HG02798 (cell line): Measurements from ENCODE around the gene LINC00632.
A peak's percentile ranks its signal among the peaks of the same experiment; 100 is the strongest.
"Not testable (repeated sequence)": the region's sequence is repeated elsewhere in the genome, so short reads cannot be mapped to it uniquely, and the experiment has no call there.

Experiments
- ATAC-seq: cut with Tn5 transposase; IDR thresholded peaks from one replicate; pipeline ENCODE4 v1.9.1; 2021; ENCODE audit warnings: mild to moderate bottlenecking; ENCODE audit not compliant: unreplicated experiment, poor library complexity

LINC00632 gene

DNA sequence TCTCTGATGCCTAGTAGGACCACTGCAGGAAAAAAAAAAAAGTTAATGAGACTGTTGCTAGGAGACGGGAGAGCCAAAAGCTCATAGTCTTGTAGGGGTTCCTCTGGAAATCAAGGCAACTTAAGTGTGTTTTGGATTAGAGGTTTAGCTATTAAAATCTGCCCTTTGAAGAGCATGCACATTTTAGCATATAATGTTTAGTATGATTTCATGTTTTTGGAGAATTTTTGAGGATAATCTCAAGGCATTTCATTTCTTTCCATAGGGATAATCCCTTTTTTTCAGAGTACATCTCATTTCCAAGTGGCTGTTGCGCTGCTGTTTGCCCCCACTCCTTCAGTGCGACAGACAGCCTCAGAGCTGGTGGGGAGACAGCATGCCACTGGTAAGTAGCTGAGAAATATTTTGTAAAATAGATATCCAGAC lies at the start of gene LINC00632:
TSS of gene LINC00632 (plus strand) at position 339 of the 426 bp plus-strand sequence.
- ATAC-seq: no peak

DNA sequence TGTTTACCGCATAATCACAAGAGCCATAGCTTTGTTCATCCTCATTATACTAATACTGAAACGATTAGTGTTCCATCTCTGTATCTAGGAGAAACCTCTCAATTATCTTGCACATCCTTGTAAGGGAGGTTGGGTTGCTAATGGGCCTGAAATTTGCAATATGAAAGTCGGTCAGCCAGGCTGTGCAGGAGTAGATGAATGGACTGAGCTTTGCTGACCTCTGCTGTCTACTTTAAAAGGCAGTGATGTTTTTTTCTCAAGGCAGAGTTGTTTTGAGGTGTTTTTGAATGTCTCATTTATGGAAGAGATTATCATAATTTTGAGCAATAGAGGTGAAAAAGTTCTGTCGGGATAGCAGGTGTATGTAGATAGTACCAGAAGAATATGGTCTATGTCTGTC lies 47.9 kb upstream of the LINC00632 start:
- ATAC-seq: no peak

DNA sequence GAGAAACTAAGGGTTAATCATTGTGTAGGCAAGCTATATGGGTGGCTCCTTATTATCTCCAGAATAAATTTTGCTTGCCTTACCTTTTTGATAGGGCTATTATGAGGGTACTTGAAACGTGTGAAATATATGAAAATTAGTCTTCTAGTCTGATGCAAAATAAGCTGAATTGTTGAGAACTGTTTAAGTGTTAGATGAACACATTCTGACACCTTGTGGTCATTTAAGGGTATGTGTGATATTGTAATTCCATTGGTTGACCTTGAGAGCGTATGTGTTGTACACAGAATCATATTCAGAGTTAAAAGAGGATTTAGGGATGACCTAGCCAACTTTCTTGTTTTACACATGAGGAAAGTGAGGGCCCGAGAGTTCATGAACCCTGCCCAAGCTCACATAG lies 44.6 kb upstream of the LINC00632 start:
- ATAC-seq: no peak

DNA sequence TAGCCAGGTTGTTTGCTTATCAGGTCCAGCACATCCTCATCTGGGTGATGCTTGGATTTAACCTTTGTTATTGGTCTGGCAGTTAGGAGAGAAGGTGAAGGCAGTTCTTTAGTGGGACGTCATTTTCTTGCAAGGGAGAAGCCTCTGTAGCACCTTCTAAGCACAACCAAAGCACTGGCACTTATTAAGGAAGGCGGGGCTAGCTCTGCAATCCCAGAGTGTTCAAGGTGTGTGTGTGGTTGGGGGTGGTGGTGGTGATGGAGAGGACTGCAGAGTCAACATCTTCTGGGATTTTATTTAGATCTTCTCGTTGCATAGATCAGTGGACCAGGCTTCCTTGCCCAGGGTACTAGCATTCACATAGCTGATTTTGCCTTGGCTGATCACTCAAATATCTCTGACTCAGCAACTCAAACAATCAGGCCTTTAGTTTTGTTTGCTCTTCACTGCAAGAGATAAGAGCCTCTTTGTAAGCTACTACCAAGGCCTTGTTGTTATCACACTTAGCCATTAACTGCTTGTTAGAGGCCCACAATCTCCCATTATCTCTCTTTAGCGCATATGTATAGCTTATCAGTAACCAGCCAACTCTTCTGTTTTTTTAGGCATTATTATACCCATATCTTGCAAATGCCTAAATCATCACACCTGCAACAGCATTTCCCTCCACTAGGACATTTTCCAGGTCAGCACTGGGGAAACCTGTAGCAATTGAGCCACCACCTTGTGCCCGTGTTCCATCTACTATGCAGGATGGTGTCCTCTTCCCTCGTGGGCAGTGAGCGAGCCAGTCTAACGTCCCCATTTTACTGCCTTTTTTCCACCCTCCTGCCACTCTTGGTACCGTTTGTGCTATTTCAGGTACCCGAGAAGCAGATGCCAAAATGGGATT lies 36.5 kb upstream of the LINC00632 start:
- no peak for ATAC-seq

DNA sequence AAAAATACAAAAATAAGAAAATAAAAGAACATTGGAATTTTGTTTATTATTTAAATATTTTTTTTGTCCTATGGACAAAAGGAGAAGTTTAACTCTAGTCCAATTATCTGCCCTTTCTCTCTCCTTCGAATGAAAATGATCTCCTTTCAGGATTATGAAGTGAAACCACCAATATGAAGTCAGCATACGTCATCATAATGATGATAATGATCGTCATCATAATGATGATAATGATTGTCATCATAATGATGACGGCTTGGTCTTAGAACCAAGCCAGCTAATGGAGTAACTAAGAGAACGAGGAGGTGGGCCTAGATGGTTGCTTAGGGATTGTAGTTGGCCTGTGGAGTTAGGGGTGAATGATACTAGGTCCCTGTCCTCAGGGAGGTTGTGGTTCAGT lies 21.9 kb upstream of the LINC00632 start:
- ATAC-seq: no peak

DNA sequence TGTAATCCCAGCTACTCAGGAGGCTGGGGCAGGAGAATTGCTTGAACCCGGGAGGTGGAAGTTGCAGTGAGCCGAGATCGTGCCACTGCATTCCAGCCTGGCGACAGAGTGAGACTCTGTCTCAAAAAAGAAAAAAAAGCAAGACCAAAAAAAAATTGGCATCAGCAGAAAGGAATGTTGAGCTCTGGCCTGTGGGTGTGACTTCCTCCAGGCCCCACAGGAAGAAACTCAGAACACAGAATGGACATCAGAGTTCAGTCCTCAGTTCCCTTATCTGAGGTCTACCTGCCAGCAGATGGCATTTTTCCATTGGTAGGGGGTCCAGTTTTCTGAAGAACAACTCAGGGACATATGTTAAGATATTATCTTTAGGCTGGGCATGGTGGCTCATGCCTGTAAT lies 18.0 kb upstream of the LINC00632 start:
- ATAC-seq: not testable (repeated sequence)

DNA sequence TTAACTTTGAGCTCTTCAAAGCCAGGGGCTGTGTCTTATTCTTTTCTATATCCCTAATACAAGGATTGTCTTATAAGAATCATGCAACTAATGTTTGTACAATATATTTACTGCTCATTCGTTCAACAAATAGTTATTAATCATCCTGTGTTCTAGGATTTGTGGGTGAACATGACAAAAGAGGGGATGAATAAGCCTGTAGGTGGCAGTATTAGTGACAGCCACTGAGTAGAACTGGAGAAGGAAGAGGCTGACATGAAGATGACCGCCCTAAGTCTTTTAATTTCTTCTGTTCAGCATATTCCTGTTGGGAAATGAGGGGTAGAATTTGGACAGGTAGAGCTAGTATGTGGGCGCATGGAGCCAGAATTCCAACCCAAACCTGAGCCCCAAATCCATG lies 11.9 kb upstream of the LINC00632 start:
- ATAC-seq: no peak

DNA sequence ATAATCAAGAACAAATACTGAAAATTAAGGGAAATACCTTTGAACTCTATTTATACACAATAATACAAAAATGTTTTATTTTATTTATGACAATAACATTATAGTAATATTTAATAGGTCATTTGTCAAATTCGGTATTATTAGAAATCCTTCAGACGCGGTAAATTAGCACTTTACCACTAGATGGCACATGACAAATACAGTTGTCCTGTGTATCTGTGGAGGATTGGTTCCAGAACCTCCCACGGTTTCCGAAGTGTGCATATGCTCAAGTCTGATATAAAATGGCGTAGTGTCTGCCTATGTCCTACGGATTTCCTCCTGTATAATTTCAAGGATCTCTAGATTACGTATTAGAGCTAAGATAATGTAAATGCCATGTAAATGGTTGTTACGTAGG lies 8.1 kb upstream of the LINC00632 start:
- ATAC-seq: no peak

DNA sequence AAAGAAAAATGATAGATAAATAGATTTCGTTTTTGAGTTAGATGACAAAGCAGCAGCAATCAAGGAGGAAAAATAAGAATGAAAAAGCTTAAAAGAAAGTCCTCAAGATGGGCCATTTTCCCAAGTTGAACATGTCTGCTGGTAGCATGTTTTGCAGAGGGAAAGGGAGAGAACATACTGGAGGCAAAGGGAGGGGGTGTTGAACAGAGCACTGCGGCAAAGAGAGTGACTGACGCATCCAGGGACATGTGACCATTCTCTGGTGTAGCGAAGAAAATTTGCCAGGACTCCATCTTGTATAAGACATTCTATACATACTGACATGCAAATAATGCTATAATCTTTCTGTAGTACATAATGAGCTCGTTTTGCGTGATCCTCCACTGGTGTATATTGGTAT lies 1.2 kb downstream of the LINC00632 start:
- ATAC-seq: no peak

DNA sequence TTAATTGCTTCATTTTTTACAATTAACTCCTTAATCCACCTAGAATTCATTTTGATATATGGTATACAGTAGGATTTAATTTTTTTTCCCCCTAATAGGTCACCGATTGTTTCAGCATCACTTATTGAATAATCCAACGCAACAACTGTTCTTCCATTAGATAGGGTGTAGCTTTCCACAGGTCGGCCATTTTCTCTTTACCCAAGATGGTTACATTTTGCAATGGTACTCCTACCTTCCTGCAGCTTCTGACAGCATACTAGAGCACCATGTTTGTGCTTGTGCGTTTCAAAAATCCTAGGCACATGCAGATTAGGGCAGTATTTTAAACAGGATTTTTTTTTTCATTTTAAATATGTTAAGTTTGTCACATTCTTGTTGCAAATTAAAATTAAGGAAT lies 2.3 kb downstream of the LINC00632 start:
- ATAC-seq: no peak

DNA sequence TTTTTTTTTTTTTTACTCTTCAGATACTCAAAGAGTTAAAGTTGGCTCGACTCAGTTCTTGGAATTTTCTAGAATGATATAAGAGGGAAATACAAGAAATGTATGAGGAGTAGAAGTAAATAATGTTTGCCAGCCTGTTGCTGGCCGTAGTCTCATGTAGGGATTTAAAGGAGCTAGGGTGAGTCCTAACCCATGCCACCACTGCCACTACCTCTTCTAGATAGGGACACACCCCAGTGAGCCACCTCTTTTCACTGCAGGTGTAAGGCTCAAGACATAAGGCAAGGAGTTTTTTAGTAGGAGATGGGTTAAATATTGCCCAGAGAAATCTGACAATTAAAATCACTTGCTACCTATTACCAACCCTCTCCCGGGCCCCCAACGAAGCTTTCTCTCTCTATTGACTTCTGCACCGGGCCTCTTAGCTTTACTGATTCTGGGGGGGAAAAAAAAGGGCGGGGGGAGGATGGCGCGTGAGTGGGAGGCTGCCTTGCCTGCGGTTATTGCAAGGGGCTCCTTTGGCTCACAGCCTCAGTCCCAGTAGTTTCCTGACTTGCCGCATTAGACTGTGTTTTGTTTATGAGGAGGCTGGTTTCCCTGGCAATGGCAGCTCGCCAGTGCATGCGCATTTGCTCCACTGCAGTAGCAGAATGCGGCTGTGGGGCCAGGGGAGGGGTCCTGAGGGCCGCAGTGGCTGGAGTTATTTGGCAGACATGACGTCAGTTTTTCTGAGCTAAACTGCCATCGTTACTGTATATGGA lies 3.0 kb downstream of the LINC00632 start:
- ATAC-seq: no peak

DNA sequence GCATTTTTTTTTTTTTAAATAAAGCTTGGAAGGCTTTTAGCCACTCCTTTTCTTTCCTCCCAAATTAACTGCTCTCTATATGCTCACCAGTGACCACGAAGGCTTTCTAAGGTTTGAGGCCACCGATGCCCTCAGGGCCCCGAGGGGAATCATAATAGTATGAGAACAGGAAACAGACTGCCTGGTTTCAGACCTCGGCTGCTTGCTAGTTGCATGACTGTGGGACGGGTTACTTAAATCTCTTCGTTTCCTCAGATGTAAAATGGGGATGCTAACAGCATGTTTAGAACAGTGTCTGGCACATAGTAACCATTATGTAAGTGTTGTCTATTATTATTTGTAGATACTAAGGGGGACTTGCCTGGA lies 3.6 kb downstream of the LINC00632 start:
- ATAC-seq: no peak

DNA sequence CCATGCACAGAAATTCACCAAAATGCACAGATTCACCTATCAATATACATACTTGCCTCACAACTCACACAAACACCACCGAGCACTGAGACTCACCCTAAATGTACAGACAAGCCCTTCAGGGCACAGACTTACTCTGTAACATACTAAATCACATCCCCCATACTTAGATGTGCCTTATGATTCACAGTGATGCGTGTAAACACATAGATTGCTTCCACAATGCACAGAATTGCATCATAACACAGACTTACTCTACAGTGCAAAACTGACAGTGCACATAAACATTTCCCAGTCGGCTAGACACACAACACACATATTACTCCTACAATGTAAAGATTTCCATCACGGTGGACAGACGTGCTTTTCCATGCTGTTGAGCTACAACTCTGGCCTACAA lies 6.2 kb downstream of the LINC00632 start:
- ATAC-seq: no peak

DNA sequence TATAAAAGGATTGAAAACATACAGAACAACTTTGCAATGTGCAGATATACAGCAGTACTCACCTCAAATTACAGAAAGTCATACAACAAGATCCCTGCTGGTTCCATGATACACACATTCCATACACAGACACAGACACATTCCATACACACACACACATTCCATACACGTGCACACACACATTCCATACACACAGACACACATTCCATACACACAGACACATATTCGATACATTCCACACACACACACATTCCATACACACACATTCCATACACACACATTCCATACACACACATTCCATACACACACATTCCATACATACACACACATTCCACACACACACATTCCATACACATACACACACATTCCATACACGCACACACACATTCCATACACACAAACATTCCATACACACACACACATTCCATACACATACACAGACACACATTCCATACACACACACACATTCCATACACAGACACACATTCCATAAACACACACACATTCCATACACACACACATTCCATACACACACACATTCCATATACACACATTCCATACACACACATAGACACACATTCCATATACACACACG lies 13.7 kb downstream of the LINC00632 start:
- ATAC-seq: no peak

DNA sequence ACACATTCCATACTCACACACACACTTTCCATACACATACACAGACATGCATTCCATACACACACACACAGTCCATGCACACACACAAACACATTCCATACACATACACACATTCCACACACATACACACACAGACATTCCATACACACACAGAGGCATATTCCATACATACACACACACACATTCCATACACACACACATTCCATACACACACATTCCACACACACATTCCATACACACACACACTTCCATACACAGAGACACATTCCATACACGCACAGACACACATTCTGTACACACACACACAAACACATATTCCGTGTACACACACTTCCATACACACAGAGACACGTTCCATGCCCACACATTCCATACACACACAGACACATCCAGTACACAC lies 14.8 kb downstream of the LINC00632 start:
- no peak for ATAC-seq

DNA sequence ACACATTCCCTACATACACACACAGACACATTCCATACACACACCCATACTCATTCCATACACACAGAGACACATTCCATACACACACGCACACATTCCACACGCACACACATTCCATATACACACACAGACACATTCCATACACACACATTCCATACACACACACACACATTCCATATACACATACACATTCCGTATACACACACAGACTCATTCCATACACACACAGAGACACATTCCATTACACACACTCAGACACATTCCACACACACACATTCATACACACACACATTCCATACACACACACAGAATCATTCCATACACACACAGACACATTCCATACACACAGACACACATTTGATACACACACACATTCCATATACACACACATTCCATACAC lies 15.2 kb downstream of the LINC00632 start:
- ATAC-seq: no peak

DNA sequence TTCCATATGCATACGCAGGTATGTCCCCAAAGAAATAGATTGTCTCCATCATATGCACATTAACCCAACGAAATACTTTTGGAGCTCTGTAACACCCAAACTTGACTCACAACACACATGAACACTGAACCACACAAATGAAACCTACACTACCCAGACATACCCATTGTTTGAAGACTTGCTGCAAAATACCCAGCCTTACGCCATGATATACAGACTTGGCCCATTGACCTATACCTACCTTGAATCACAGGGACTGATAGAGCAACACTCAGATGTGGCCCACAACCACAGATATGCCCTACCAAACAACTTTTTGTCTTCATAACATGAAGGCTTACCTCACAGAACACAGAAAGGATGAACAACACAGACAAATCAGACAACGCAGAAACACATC lies 15.9 kb downstream of the LINC00632 start:
- no peak for ATAC-seq

DNA sequence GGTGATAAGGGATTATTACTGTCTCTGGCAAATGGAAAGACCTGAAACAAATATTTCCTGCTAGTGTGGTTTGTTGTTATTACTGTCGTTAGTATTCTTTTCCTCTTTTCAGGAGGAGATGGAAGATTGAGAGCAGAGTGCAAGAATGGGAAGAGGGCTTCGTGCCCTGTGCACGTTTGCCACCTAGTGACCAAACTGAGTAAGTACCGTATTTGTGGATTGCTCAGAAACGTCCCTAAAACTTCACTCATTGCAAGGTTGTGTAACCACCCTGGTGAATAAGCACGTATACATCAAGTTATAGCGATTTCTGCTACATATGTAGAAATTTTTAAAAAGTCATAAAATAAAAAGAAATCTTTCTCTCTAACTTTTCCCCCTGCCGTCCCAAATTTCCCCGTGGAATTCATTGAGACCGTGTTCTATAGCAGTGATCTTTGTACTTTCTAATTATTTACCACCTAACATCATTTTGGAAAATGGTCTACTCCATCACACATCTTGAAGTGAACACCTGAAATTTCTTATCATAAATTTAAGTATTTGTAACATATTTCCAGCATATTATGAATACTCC lies 24.3 kb downstream of the LINC00632 start:
- peak; percentile 71 for ATAC-seq

DNA sequence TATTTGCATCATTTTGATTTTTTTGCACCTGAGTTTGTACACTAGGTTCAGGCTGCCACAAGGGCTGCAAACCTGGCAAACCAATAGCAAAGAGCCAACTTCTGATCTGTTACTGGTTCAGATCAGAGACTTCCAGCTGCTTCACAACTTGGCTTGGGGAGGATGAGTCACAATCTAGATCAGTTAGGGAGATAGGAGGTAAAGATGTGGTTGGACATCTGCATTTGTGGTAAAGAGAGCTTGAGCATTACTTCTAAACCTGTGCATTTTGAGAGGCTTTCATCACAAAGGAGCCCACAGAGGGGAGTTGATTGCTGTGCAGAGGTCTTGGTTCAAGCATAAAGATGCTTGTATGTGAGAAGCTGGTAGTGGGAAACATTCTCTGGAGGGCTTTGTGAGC lies 34.5 kb downstream of the LINC00632 start:
- no peak for ATAC-seq

DNA sequence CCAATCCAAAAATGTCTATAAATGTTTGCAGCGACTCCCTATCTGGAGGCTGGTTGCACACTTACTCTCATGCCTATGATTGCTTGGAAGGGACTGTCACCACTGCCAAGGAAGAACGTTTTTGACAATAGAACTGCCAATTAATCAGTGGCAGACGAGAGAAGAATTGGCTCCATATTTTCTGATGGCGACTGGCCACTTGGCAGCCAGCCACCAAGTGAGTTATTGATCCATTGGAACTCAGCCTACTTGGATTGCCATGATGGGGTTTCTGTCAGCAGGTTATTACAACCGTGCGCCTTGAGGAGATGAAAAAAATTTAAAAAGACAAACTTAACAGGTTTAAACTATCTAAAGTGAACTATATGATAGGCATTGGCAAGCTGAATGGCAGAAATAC lies 47.4 kb downstream of the LINC00632 start:
- no peak for ATAC-seq

DNA sequence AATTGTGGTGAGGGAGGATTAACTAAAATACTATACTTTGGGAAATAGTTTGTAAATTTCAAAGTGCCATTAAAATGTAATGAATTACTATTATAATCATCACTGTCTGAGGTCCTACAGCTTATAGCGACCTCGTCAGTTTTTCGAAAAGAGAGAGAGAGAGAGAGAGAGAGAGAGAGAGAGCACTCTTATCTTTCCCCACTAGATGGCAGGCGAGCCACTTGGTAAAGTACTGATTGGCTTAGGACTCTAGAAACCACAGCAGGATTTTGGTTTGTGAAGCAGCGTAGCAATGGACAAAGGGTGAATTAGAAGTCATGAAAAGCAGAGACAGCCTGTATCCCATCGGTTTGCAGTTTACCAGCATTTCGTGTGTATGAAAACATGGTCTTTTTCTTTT lies 52.5 kb downstream of the LINC00632 start:
- peak; percentile 80 for ATAC-seq
